OCI-LY1 (cell line): ENCODE measurements around the gene NDUFAB1.

ENCODE experiments used
- CTCF ChIP-seq: fragments of 200-600 bp; sonication (generic), shearing (Covaris generic); IDR thresholded peaks from 2 replicates; pipeline ENCODE4 v1.5.1; 2017; ENCODE audit warnings: mild to moderate bottlenecking, antibody characterized with exemption, low read length, moderate library complexity, mixed read lengths
- EZH2 ChIP-seq: fragments of 200-600 bp; sonication (generic), shearing (Covaris generic); IDR thresholded peaks from 2 replicates; pipeline ENCODE4 v1.8.0; 2017; ENCODE audit warnings: borderline replicate concordance, mixed run types, mild to moderate bottlenecking, antibody characterized with exemption, low read length, moderate library complexity, mixed read lengths

GRCh38 chr16:23609929-23610328 lies 13.8 kb upstream of the NDUFAB1 start:
- no peak for TF ChIP-seq CTCF
- TF ChIP-seq EZH2 = no peak
